ENCODE data around the gene MID1. TPM values are rescaled to one million over a fixed set of nuclear protein-coding genes. Genes with fewer than 3 reads are reported as not detected.

The MID1 gene
- total RNA-seq, 1 donor from 2014 or later, result 13.9 TPM

DNA sequence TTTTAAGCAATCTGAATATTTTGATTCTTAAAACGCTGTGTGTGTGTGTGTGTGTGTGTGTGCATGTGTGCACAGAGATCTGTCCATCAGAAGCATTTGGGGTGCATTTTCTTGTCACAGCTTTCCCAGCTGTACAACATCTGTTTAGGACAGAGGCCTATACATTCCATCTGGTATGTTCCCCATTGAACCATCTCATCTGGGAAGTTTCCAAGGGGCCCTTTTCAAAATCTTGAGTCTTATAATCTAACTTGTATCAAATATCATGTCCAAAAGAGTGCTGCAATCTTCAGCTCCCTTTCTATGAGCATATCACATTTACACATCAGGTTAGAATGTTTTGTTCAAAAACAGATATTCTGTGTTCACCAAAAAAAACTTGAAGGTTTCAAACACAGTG lies 16.5 kb upstream of the MID1 start:
- Mint-ChIP-seq H3K27ac (ENCODE audit: unreplicated experiment) (no peak overlapping the region), H3K36me3 (ENCODE audit: low read depth) (no peaks in the 10 kb centered on the region), H3K4me3 (ENCODE audit: unreplicated experiment) (no peak overlapping the region), H3K4me1 (ENCODE audit: low read depth) (peaks cover 27% of the 10 kb centered on the region), H3K9me3 (ENCODE audit: low read depth) (peaks cover 18% of the 10 kb centered on the region), H3K27me3 (ENCODE audit: low read depth) (no peaks in the 10 kb centered on the region)
- TF ChIP-seq, protein P1, sequence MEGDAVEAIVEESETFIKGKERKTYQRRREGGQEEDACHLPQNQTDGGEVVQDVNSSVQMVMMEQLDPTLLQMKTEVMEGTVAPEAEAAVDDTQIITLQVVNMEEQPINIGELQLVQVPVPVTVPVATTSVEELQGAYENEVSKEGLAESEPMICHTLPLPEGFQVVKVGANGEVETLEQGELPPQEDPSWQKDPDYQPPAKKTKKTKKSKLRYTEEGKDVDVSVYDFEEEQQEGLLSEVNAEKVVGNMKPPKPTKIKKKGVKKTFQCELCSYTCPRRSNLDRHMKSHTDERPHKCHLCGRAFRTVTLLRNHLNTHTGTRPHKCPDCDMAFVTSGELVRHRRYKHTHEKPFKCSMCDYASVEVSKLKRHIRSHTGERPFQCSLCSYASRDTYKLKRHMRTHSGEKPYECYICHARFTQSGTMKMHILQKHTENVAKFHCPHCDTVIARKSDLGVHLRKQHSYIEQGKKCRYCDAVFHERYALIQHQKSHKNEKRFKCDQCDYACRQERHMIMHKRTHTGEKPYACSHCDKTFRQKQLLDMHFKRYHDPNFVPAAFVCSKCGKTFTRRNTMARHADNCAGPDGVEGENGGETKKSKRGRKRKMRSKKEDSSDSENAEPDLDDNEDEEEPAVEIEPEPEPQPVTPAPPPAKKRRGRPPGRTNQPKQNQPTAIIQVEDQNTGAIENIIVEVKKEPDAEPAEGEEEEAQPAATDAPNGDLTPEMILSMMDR (IDR thresholded peaks at IDR 0.05), result no peak
- no peak for DNase-seq (ENCODE audit: low spot score)

DNA sequence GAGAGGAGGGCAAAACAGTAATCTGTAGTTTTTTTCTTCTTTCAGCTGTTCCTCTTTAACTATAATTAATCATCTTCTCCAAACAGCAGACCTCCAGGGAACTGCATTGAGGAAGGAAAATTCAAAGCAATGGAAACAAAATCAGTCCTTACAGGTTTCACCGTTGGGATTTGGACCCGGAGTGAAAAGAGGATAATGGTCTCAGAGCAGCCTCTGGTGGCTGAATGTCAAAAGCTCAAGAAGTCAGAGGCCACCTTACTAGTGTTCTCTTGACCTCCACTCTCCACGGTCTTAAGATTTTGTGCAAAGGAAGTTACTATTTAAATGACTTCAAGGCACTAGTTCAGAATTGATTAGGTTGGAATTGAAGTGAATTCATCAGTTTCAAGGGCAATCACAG lies 16.0 kb upstream of the MID1 start:
- H3K36me3 Mint-ChIP-seq (ENCODE audit: low read depth), result no peaks in the 10 kb centered on the region
- no peak overlapping the region for H3K4me3 Mint-ChIP-seq (ENCODE audit: unreplicated experiment)
- DNase-seq (ENCODE audit: low spot score), result no peak
- no peaks in the 10 kb centered on the region for H3K27me3 Mint-ChIP-seq (ENCODE audit: low read depth)
- peak overlapping the region; percentile 72 for H3K27ac Mint-ChIP-seq (ENCODE audit: unreplicated experiment)
- TF ChIP-seq, protein P1 (IDR thresholded peaks at IDR 0.05), result peak; percentile 80
- H3K9me3 Mint-ChIP-seq (ENCODE audit: low read depth), result peaks cover 14% of the 10 kb centered on the region
- H3K4me1 Mint-ChIP-seq (ENCODE audit: low read depth), result peaks cover 27% of the 10 kb centered on the region

DNA sequence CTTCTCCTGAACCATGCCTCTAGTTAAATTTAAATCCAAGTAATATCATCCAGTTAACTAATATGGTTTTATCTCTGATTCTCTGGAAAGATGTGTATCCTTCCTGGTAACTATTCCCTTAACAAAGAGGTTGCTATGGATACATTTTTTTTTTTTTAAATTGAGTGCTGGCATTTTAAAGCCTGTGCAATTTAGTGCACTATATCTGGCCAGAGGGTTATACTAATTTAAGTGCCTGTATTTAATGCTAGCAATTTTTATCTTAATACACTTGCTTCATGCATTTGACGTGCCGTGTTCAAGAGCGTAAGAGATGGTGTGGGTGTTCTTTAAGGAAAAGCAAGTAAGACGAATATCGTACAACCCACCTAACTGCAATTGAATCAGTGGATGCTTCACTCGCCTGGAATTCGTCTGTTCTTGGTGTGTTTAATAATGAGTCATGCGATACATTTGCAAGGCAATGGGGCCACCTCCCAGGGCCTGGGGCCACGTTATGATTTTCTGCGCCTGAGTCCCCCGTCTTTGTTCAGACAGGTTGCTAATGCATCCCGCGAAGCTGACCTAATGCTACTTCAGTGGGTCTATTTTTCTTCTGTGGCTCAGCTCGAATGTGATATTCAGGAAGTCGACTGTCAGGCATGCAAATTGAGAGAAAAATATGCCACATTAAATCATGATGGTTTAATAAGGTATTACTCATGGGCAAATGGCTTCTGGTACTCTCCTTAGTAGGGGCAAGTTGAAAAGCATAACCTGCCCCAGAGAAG lies 14.2 kb upstream of the MID1 start:
- H3K9me3 Mint-ChIP-seq (ENCODE audit: low read depth), result peaks cover 18% of the 10 kb centered on the region
- peak overlapping the region; percentile 85 for H3K27ac Mint-ChIP-seq (ENCODE audit: unreplicated experiment)
- H3K27me3 Mint-ChIP-seq (ENCODE audit: low read depth), result no peaks in the 10 kb centered on the region
- no peaks in the 10 kb centered on the region for H3K36me3 Mint-ChIP-seq (ENCODE audit: low read depth)
- no peak for DNase-seq (ENCODE audit: low spot score)
- TF ChIP-seq, protein P1 (IDR thresholded peaks at IDR 0.05), result no peak
- H3K4me3 Mint-ChIP-seq (ENCODE audit: unreplicated experiment), result peak overlapping the region; percentile 34
- peaks cover 30% of the 10 kb centered on the region for H3K4me1 Mint-ChIP-seq (ENCODE audit: low read depth)

DNA sequence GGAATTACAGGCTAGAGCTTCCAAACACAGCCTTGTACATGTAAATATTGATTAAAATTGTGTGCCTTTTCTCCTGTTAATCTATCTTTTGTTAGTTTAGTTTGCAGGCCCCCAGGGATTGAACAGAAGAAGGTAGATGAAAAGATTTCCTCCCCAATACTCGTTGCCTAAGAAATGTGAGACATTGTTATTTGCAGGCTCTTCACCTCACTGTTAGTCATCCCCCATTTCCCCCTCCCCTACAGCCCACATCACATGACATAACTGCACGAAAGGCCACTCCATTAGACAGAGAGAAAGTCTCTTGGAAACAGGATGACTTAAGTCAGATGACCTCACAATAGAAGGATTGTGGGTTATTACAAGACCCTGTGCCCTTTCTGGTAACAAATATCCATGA lies 13.3 kb upstream of the MID1 start:
- Mint-ChIP-seq H3K4me3 (ENCODE audit: unreplicated experiment) (no peak overlapping the region), H3K9me3 (ENCODE audit: low read depth) (peaks cover 13% of the 10 kb centered on the region), H3K27ac (ENCODE audit: unreplicated experiment) (peak overlapping the region; percentile 85), H3K36me3 (ENCODE audit: low read depth) (no peaks in the 10 kb centered on the region), H3K4me1 (ENCODE audit: low read depth) (peaks cover 30% of the 10 kb centered on the region), H3K27me3 (ENCODE audit: low read depth) (no peaks in the 10 kb centered on the region)
- TF ChIP-seq, protein P1 (IDR thresholded peaks at IDR 0.05), result no peak
- DNase-seq (ENCODE audit: low spot score), result no peak

DNA sequence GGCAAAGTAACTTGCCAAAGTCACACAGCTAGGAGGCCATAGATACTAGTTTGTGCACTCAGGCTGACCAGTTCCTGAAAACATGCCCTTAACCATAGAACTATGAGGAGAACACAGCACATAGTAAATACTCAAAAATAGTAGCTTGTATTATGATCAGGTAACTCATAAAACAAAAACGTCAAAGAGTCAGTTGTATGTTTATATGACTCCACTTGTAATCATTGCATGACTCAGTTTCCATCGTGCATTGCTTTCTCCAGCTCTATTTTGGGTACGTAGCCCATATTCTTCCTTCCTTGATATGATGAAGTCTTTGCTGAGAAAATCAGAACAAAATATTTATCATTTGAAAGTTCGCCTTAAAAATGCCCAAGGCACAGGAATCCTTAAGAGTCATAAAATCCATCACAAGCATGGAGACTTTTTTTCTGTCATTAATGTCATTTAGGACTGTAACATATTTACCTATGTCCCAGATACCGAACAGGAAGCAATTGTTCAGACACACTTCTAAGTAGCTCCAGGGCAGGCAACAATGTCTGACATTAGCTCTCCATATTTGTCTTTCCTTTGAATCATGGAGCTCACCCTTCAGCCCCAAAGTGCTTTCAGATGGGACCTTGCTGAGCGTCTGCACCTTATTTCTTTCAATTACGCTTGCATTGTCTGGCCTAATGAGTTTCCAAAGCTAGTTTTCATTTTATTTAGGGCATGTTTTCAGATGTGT lies 11.2 kb upstream of the MID1 start:
- Mint-ChIP-seq H3K4me3 (ENCODE audit: unreplicated experiment) (no peak overlapping the region), H3K9me3 (ENCODE audit: low read depth) (peaks cover 6% of the 10 kb centered on the region), H3K4me1 (ENCODE audit: low read depth) (peaks cover 30% of the 10 kb centered on the region), H3K27me3 (ENCODE audit: low read depth) (no peaks in the 10 kb centered on the region), H3K36me3 (ENCODE audit: low read depth) (no peaks in the 10 kb centered on the region), H3K27ac (ENCODE audit: unreplicated experiment) (no peak overlapping the region)
- DNase-seq (ENCODE audit: low spot score), result no peak
- TF ChIP-seq, protein P1 (IDR thresholded peaks at IDR 0.05), result no peak

Measured in chondrocyte (in vitro differentiated cells).